SK-N-SH (cell line): ENCODE data around the gene CCDC171.

Experiments used
- JUND ChIP-seq: IDR thresholded peaks from 2 replicates; pipeline ENCODE4 v1.4.0; 2012
- SIN3A ChIP-seq: IDR thresholded peaks from 2 replicates; pipeline ENCODE4 v1.6.1; 2012; ENCODE audit warnings: low read depth, mild to moderate bottlenecking, low read length, moderate library complexity, borderline replicate concordance
- TAF1 ChIP-seq: IDR thresholded peaks from 2 replicates; pipeline ENCODE4 v1.6.1; 2012; ENCODE audit warnings: low read depth, mild to moderate bottlenecking, low read length, moderate library complexity, borderline replicate concordance
- TF ChIP-seq, protein P1 (sequence below): fragments of 200-600 bp; sonication (generic); IDR thresholded peaks from 2 replicates; pipeline ENCODE4 v1.6.1; 2017; ENCODE audit warnings: antibody characterized with exemption, mild to moderate bottlenecking, moderate library complexity

GRCh38 chr9:16013366-16013765 is 460.5 kb downstream of the CCDC171 start:
- TF ChIP-seq JUND (no peak), TAF1 (no peak), SIN3A (no peak)
- TF ChIP-seq, protein P1, sequence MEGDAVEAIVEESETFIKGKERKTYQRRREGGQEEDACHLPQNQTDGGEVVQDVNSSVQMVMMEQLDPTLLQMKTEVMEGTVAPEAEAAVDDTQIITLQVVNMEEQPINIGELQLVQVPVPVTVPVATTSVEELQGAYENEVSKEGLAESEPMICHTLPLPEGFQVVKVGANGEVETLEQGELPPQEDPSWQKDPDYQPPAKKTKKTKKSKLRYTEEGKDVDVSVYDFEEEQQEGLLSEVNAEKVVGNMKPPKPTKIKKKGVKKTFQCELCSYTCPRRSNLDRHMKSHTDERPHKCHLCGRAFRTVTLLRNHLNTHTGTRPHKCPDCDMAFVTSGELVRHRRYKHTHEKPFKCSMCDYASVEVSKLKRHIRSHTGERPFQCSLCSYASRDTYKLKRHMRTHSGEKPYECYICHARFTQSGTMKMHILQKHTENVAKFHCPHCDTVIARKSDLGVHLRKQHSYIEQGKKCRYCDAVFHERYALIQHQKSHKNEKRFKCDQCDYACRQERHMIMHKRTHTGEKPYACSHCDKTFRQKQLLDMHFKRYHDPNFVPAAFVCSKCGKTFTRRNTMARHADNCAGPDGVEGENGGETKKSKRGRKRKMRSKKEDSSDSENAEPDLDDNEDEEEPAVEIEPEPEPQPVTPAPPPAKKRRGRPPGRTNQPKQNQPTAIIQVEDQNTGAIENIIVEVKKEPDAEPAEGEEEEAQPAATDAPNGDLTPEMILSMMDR = no peak
